T-helper 2 cell treated with Interferon-gamma antibody and Interleukin-4, amounts not matched to agents 100 ng/mL and 5 ng/mL, for 36 hours (primary cell): ENCODE measurements around the gene PARS2. TPM values are rescaled to one million over a fixed set of nuclear protein-coding genes. Genes with fewer than 3 reads are reported as not detected.

Experiments used
- intact Hi-C: fragments of 100-400 bp; cut with micrococcal nuclease; formaldehyde crosslinking; loops from one replicate; pipeline ENCODE4 v1.15.1; 2023
- total RNA-seq: library from RNA; stranded (reverse); gene quantifications from 2 replicates; pipeline ENCODE4 v1.2.3, GENCODE V29; 2022

PARS2 gene
- total RNA-seq, 1 donor from 2014 or later: 5.1 TPM

- intact Hi-C loops: loop anchor here (1.0 to 10.0 kb wide), 5 partner anchors 37 to 746 kb away; partner anchors contain the start of genes DHCR24, PARS2, SSBP3 and TCEANC2
Measured at GRCh38 chr1:54800899-54801759, 36.8 kb upstream of the PARS2 start, which contains the start of gene TTC22. Gene TTC22, minus strand, starts transcription at chr1:54801323. Its CDS starts 160 bp downstream, at chr1:54801163.

- intact Hi-C loops: loop anchor here (2.0 to 10.0 kb wide), 4 partner anchors 85 to 745 kb away; partner anchors contain the start of genes DHCR24, SSBP3, TCEANC2 and TMEM59
Measured at GRCh38 chr1:54800041-54800898, 35.9 kb upstream of the PARS2 start.

GRCh38 chr1:54798769-54799641 is 34.7 kb upstream of the PARS2 start:
- intact Hi-C loops: no loop called here

- intact Hi-C loops: no loop called here
Measured at GRCh38 chr1:54798206-54798605, 33.9 kb upstream of the PARS2 start.

GRCh38 chr1:54796902-54797301 is 32.6 kb upstream of the PARS2 start:
- intact Hi-C loops: no loop called here

- intact Hi-C loops: no loop called here
Measured at GRCh38 chr1:54795841-54796468, 31.6 kb upstream of the PARS2 start.

GRCh38 chr1:54795356-54795665 is 31.0 kb upstream of the PARS2 start:
- intact Hi-C loops: no loop called here

- intact Hi-C loops: no loop called here
Measured at GRCh38 chr1:54794451-54795355, 30.4 kb upstream of the PARS2 start.

- intact Hi-C loops: no loop called here
Measured at GRCh38 chr1:54792686-54793282, 28.5 kb upstream of the PARS2 start.

- intact Hi-C loops: no loop called here
Measured at GRCh38 chr1:54791880-54792522, 27.7 kb upstream of the PARS2 start.

GRCh38 chr1:54788459-54788858 is 24.1 kb upstream of the PARS2 start:
- intact Hi-C loops: no loop called here

- intact Hi-C loops: no loop called here
Measured at GRCh38 chr1:54787604-54788003, 23.3 kb upstream of the PARS2 start.

GRCh38 chr1:54786778-54787177 is 22.5 kb upstream of the PARS2 start:
- intact Hi-C loops: no loop called here

GRCh38 chr1:54784066-54784465 is 19.7 kb upstream of the PARS2 start:
- intact Hi-C loops: no loop called here

GRCh38 chr1:54782588-54782987 is 18.3 kb upstream of the PARS2 start:
- intact Hi-C loops: no loop called here

- intact Hi-C loops: no loop called here
Measured at GRCh38 chr1:54782156-54782555, 17.8 kb upstream of the PARS2 start.

- intact Hi-C loops: no loop called here
Measured at GRCh38 chr1:54781023-54781723, 16.9 kb upstream of the PARS2 start.

- intact Hi-C loops: no loop called here
Measured at GRCh38 chr1:54777431-54777830, 13.1 kb upstream of the PARS2 start.
